Memory B cell (primary cell): ENCODE data around the gene KCNMA1.

Source experiments
- ATAC-seq: fragments of 150-1000 bp; cut with Tn5 transposase; 2 replicates; pipeline ENCODE4 v1.10.0; 2021; ENCODE audit warnings: low read depth, mild to moderate bottlenecking, moderate library complexity
- DNase-seq, 2 donors: peaks; one replicate each; pipeline ENCODE4 v3.0.0; 2022; ENCODE audit warnings: low spot score in 2 of 2
- H3K27ac Mint-ChIP-seq: one replicate; pipeline ENCODE4 v1.8.0; 2022; ENCODE audit warnings: mild to moderate bottlenecking, moderate library complexity, mixed read lengths
- H3K27me3 Mint-ChIP-seq: one replicate; pipeline ENCODE4 v1.8.0; 2022; ENCODE audit warnings: mixed read lengths
- H3K36me3 Mint-ChIP-seq: one replicate; pipeline ENCODE4 v1.8.0; 2022; ENCODE audit warnings: mild to moderate bottlenecking, mixed read lengths
- H3K4me1 Mint-ChIP-seq: one replicate; pipeline ENCODE4 v1.8.0; 2022; ENCODE audit warnings: mixed read lengths
- H3K4me3 Mint-ChIP-seq: one replicate; pipeline ENCODE4 v1.8.0; 2022; ENCODE audit warnings: mild to moderate bottlenecking, moderate library complexity, mixed read lengths
- H3K9me3 Mint-ChIP-seq: one replicate; pipeline ENCODE4 v1.8.0; 2022; ENCODE audit warnings: mixed read lengths

KCNMA1 gene

DNA sequence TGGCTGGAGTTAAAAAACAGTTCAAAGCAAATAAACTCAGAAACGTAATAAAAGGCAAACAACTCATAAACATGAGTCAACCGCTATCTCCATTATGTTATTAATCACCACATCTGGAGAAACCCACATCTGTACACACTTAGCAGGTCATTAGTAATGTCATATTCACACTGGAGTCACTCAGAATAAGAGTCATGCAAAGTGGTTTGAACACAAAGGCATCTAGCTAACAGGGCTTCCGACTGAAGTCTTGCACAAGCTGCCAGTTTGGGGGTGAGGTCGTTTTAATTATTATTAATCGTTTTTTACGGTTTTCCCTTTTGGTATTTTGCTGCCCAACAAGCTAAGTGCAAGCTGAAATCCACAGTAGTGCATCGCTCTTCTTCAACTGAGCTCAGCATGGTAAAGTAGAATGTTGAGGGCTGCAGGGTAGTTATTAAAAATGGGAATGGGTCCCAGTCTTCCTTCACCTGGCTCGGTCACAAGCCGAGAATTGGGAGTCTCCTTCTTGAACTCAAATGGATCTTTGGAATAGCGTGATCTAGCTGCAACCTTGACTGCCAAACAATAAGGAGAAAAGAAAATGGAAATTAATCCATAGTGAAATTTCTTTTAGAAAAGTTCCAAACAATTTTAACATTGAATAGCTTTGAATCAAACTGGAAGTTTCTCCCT is 663.5 kb downstream of the KCNMA1 start:
- no peaks in the 10 kb centered on the region for H3K9me3 Mint-ChIP-seq
- ATAC-seq (no peak), DNase-seq (no peak)

DNA sequence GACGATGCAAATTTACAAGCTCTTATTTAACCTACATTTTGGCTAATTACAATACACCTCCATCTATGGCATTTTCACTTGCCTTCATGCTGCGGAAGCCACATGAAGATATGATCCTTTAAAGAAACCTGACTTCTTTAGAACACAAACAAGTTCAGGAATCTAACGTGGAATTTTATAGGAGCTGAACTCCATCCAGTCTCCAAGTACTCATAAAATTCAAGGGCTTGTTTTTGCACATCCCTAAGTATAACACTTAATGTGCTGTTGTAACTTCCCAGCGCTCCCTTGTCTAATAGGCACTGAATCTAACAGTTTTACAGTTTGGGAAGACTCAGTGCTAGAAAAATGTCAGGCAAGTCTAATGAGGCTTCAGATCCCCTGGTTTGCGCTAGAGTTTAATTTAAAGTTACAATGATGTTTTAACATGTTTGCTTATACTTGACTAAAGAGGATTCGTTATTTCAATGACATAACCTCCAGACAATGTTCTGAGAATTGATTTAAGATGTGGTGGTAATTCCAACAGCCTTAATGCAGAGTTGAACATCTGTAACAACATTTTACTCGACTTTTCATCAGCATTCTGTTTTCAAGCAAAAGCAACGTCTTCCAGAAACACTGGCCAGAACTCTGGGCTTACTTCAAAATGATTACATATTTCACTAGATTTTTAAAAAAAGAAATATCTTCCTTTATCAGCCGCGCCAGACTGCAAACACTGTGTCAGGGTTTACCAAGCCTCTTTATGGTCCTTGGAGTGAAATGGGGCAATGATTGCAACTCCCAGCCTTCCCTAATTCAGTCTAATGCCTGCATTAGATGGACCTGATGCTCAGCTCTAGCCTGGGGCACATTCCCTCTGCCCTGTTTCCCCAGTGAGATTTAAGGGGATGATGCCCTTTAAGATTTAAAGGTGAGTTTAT is 664.3 kb downstream of the KCNMA1 start:
- H3K4me3 Mint-ChIP-seq, result no peak overlapping the region
- no peak for ATAC-seq
- DNase-seq, result no peak
- H3K27ac Mint-ChIP-seq, result no peak overlapping the region
- no peaks in the 10 kb centered on the region for H3K4me1 Mint-ChIP-seq
- peaks cover 3% of the 10 kb centered on the region for H3K9me3 Mint-ChIP-seq
- H3K36me3 Mint-ChIP-seq, result peaks cover 2% of the 10 kb centered on the region
- peaks cover 2% of the 10 kb centered on the region for H3K27me3 Mint-ChIP-seq

More for the DNA sequence above, 663.5 kb downstream of the KCNMA1 start:
- Mint-ChIP-seq H3K27me3 (no peaks in the 10 kb centered on the region), H3K36me3 (no peaks in the 10 kb centered on the region), H3K4me1 (no peaks in the 10 kb centered on the region), H3K27ac (no peak overlapping the region), H3K4me3 (no peak overlapping the region)

DNA sequence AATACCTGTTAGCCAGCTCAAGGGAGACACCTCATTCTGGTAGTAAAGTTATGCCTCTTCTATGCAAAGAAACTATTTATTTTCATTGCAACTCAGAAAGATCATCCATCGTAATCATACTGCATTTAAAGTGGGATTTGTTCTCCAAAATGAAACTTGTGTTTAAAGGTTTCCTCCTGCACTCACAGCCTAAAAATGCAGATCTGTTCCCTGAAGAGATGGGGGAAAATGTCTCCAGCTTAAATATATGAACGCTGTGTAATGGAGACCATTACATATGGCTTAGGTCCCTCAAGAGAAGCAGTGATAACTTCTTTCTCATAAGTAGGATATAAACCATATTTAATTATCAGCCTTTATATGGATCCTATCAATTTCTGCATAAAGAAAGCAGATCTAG is 665.1 kb downstream of the KCNMA1 start:
- peaks cover 2% of the 10 kb centered on the region for H3K27me3 Mint-ChIP-seq
- H3K27ac Mint-ChIP-seq, result no peak overlapping the region
- DNase-seq (no peak), ATAC-seq (no peak)
- no peak overlapping the region for H3K4me3 Mint-ChIP-seq
- H3K4me1 Mint-ChIP-seq, result no peaks in the 10 kb centered on the region
- H3K36me3 Mint-ChIP-seq, result peaks cover 2% of the 10 kb centered on the region
- peaks cover 3% of the 10 kb centered on the region for H3K9me3 Mint-ChIP-seq

DNA sequence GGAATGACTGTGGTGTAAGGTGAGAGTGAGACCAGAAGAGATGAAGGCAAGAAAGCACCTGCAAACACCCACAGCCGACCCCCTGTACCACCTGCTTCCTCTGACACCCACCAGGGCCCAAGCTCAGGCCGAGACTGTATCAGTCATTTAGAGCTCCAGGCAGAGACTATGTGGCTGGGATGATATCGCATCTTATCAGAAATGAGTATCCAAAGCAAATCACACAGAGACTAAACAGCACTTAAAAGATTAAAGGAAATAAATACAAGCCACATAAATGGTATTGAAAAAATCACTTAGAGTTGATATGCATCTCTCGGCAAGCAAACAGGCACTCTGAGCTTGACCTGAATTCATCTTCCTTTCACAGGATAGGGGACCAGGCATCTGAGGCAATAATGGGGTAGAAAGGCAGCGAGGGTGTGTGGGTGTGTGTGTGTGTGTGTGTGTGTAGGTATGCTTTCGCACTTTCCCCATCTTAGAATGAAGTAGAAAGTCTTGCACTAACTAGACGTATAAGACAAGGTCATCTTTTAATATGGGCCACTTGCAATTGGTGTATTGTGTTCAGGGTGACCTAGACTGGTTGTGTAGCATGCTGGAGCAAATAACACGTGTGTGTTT is 665.9 kb downstream of the KCNMA1 start:
- H3K27me3 Mint-ChIP-seq, result peaks cover 2% of the 10 kb centered on the region
- no peak for ATAC-seq

DNA sequence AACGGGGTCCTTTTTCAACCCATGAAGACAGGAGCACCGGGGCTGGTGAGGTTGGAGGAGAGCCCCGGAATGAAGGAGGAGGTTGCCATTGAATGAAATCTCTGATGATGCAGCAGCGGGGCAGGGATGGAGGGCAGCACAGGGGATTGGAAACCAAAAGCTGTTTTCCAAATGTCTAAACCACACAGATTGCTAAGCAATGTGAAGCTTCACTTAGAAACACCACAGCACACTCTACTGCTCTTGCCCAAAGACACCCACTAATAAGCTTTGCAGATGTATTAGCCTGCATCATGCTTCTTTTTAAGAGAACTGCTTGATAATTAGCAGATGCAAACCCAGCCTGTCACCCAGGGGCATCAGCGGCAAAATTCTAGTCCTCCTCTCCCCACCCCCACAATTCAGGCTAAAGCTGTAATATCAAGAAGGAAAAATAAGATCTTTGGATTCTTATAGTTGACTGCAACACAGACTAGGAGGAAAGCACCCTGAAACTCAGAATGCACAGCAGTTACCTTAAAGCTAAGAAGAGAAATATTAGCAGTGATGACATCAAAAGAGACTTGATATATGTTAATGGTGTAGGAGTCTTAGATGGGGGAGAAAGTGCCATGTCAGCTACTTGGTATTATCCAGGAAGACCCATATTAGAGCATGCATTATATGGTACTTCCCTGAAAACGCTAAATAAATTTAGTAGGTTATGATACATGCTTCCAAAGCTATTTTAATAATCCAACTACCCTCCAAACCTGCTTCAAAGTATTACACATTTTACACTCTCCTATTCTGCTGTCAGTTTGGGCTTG is 666.7 kb downstream of the KCNMA1 start:
- Mint-ChIP-seq H3K9me3 (peaks cover 5% of the 10 kb centered on the region), H3K4me3 (no peak overlapping the region), H3K27ac (no peak overlapping the region), H3K27me3 (peaks cover 5% of the 10 kb centered on the region), H3K4me1 (no peaks in the 10 kb centered on the region), H3K36me3 (peaks cover 2% of the 10 kb centered on the region)
- ATAC-seq, result no peak
- no peak for DNase-seq

More for the DNA sequence above, 665.9 kb downstream of the KCNMA1 start:
- H3K36me3 Mint-ChIP-seq, result peaks cover 2% of the 10 kb centered on the region
- no peak for DNase-seq
- H3K27ac Mint-ChIP-seq, result no peak overlapping the region
- peaks cover 3% of the 10 kb centered on the region for H3K9me3 Mint-ChIP-seq
- H3K4me3 Mint-ChIP-seq, result no peak overlapping the region
- no peaks in the 10 kb centered on the region for H3K4me1 Mint-ChIP-seq

DNA sequence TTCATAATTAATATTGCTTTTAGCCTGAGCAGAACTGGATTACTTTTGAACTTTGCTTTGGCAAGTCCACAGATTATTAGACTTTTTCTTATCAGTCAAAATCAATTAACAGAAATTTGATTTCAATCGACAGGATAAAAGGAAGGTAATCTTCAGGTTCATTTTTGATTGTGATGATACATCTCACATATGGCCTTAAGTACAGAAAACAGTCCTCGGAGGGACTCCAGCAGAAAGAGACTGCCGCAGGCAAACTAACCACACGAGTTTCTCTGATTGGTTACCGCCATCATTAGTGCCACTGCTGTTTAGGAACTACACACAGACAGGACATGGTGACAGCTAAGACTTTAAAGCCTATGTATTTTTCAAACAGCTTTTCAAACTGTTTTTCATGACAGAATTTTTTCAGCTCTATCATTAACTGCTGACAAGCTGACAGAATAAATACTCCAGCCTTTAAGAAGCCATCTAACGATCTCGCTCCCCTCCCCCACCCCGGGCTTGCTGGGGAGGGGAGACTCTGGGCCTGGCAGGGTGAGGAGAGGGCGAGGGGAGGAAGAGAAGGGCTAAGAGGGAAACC is 668.2 kb downstream of the KCNMA1 start:
- Mint-ChIP-seq H3K36me3 (peaks cover 2% of the 10 kb centered on the region), H3K9me3 (peaks cover 5% of the 10 kb centered on the region), H3K4me1 (no peaks in the 10 kb centered on the region), H3K27me3 (peaks cover 5% of the 10 kb centered on the region), H3K4me3 (no peak overlapping the region), H3K27ac (no peak overlapping the region)
- DNase-seq, result no peak
- no peak for ATAC-seq

DNA sequence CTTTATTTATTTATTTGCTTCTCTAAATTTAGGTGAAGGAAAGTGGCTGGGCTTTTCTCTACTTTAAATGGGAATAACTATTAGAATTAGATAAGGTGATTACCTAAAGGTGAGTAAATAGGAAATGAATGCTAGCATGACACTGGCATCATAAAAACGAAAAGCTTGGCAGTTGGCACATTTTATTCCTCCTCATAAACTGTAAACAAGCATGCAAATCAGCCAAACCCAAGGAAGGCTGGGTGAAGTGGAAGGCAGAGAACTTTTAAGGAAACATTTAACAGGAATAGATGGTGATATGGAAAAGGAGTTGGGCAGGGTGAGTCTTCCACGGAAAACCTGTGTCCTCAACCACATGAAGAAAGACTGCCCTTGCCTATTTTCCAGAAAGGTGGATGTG is 669.1 kb downstream of the KCNMA1 start:
- peaks cover 5% of the 10 kb centered on the region for H3K27me3 Mint-ChIP-seq
- H3K27ac Mint-ChIP-seq, result no peak overlapping the region
- H3K36me3 Mint-ChIP-seq, result peaks cover 2% of the 10 kb centered on the region
- peaks cover 5% of the 10 kb centered on the region for H3K9me3 Mint-ChIP-seq
- no peak overlapping the region for H3K4me3 Mint-ChIP-seq
- H3K4me1 Mint-ChIP-seq, result no peaks in the 10 kb centered on the region
- ATAC-seq (no peak), DNase-seq (no peak)

DNA sequence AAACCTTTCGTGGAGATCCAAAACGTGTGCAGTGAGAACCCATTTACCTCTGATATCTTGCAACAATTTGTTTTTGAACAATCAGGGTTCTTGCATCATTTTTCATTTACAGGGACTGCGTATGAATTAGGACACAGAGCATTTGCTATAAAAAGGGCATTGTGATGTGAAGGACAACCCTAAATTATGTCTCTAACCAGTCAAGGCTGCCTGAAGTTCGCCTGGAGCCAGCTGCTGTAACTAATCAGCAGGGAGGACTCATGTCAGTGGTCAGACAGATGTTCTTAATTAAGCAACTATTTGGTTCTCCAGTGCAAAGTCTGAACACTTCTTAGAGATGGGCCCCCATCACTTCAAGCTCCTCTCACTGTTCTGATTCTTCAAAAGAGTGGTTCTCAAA is 674.8 kb downstream of the KCNMA1 start:
- no peak for DNase-seq

DNA sequence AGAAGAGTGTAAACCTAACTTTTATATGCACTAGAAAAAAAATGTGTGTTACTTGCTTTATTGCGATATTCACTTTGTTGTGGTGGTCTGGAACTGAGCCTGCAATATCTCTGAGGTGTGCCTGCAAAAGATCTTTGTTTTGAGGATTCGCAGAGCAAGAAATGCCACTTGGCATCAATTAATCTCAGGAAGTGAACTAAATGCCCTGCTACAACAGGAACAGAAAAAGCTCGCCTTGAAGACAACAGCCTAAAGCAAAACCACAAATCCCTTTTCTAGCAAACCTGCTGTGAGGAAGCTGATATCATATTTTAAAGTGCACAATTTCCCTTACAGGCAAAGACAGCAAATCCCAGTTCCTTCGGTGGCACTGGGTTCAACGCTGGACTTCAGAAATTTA is 675.8 kb downstream of the KCNMA1 start:
- H3K27ac Mint-ChIP-seq, result no peak overlapping the region
- peaks cover 3% of the 10 kb centered on the region for H3K9me3 Mint-ChIP-seq
- H3K36me3 Mint-ChIP-seq, result no peaks in the 10 kb centered on the region
- peaks cover 2% of the 10 kb centered on the region for H3K27me3 Mint-ChIP-seq
- ATAC-seq (no peak), DNase-seq (no peak)
- no peak overlapping the region for H3K4me3 Mint-ChIP-seq
- H3K4me1 Mint-ChIP-seq, result no peaks in the 10 kb centered on the region

More for the DNA sequence above, 674.8 kb downstream of the KCNMA1 start:
- peaks cover 2% of the 10 kb centered on the region for H3K27me3 Mint-ChIP-seq
- no peaks in the 10 kb centered on the region for H3K4me1 Mint-ChIP-seq
- no peaks in the 10 kb centered on the region for H3K36me3 Mint-ChIP-seq
- H3K4me3 Mint-ChIP-seq, result no peak overlapping the region
- H3K27ac Mint-ChIP-seq, result no peak overlapping the region
- ATAC-seq, result no peak
- peaks cover 3% of the 10 kb centered on the region for H3K9me3 Mint-ChIP-seq

DNA sequence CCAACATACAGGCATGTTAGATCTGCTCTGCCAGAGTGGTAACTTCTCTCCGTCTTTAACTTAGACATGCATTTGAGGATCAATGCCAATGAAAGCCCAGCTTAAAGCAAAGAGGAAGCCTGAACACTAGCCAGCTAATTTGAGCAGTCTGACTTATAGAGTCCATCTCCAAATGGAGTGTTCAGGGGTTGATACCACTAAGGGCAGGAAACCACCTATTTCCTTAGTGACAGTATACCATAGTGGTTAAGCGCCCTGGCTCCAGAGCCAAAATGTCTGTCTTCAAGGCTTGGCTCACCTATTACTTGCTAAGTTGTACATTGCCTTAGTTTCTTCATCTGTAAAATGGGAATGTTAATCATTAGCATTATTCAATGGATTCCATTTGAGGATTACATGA is 678.5 kb downstream of the KCNMA1 start:
- Mint-ChIP-seq H3K36me3 (no peaks in the 10 kb centered on the region), H3K27me3 (no peaks in the 10 kb centered on the region), H3K27ac (no peak overlapping the region), H3K4me1 (no peaks in the 10 kb centered on the region), H3K4me3 (no peak overlapping the region), H3K9me3 (peaks cover 1% of the 10 kb centered on the region)
- DNase-seq, result no peak
- no peak for ATAC-seq

DNA sequence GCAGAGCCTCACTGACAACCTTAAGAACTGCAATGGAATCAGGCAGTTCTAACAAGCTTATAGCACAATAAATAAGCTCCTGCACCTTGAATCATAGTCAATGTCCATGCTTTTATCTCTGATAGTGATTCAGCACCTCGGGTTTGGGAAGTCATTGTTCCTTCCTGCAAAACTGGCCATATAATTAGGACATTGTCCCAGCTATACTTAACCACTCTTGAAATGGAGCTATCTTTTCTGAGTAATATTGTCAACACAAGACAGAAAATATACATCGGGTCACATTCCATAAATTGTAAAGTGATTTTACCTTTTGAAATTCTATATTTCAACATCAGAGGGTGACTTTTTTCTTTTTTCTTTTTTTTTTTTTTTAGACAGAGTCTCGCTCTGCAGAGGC is 682.8 kb downstream of the KCNMA1 start:
- no peaks in the 10 kb centered on the region for H3K36me3 Mint-ChIP-seq
- ATAC-seq (no peak), DNase-seq (no peak)
- H3K4me1 Mint-ChIP-seq, result no peaks in the 10 kb centered on the region
- no peaks in the 10 kb centered on the region for H3K9me3 Mint-ChIP-seq
- no peak overlapping the region for H3K4me3 Mint-ChIP-seq
- no peak overlapping the region for H3K27ac Mint-ChIP-seq
- H3K27me3 Mint-ChIP-seq, result no peaks in the 10 kb centered on the region

DNA sequence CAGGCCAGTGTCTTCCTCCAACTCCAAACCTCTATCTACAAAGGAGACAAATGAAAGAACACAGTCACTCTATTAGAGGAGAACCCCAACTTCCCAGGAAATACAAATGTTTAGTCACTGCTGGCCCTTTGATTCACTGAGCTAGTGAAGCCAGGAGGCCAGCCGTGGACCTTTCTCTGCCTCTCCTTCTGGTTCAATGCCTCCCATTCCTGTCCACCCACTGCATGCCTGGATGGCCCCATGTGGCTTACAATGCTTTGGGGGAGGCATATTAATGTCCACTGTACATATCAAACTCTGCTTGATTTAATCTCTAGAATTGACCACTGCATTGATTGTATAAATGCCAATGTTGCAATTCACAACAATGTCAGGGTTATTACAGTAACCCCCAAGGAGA is 687.3 kb downstream of the KCNMA1 start:
- no peak overlapping the region for H3K4me3 Mint-ChIP-seq
- H3K27ac Mint-ChIP-seq, result no peak overlapping the region
- no peaks in the 10 kb centered on the region for H3K36me3 Mint-ChIP-seq
- DNase-seq (no peak), ATAC-seq (no peak)
- H3K4me1 Mint-ChIP-seq, result no peaks in the 10 kb centered on the region
- no peaks in the 10 kb centered on the region for H3K9me3 Mint-ChIP-seq
- no peaks in the 10 kb centered on the region for H3K27me3 Mint-ChIP-seq

DNA sequence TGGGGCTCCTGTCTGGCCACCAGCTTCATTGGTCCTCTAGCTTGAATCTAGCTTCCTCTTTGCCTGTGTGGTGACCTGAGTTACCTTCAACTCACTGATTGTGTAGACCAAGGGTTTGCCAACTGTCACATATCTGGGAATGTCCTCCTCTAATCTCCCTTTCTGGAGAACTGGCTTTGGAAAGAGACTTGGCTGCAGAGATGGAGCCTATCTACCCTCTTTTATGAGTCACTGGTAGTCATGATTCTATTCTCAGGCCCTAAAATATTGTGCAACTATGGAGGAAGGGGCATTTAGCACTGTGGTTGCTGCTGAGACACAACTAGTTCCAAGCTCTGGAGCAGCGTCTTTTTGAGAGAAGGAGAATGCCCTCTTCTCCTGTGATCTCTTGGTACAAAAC is 691.3 kb downstream of the KCNMA1 start:
- no peak for ATAC-seq
- no peak overlapping the region for H3K4me3 Mint-ChIP-seq
- H3K27me3 Mint-ChIP-seq, result no peaks in the 10 kb centered on the region
- DNase-seq, result no peak
- no peaks in the 10 kb centered on the region for H3K4me1 Mint-ChIP-seq
- H3K9me3 Mint-ChIP-seq, result no peaks in the 10 kb centered on the region
- H3K27ac Mint-ChIP-seq, result no peak overlapping the region
- no peaks in the 10 kb centered on the region for H3K36me3 Mint-ChIP-seq
